ENCODE data around the gene RHBDD2. TPM values are rescaled to one million over a fixed set of nuclear protein-coding genes. Genes with fewer than 3 reads are reported as not detected.
A peak's percentile ranks its signal among the peaks of the same experiment; 100 is the strongest.

The RHBDD2 gene
- total and polyA plus RNA-seq, 9 of the 15 experiments (the other 6 are each of a cell fraction or from before 2014, with no cell fraction given) = 3.3 to 36.7 (median 17.9) TPM

- peaks cover 14% of the 10 kb centered on the region for H4K20me1 ChIP-seq (replicated peaks; ENCODE audit: control insufficient read depth, insufficient read depth, low read length)
- peak overlapping the region; percentile 97; the same call in 1 of the 2 replicates for H3K4me3 ChIP-seq
These were observed 38.1 kb downstream of the RHBDD2 start for GRCh38 chr7:75916685-75917634.

More at GRCh38 chr7:75916685-75917634, 38.1 kb downstream of the RHBDD2 start:
- ATAC-seq = no peak
- Histone ChIP-seq H3K9me1 (ENCODE audit: control insufficient read depth, insufficient read depth, low read length) (peaks cover 8% of the 10 kb centered on the region), H3K4me1 (replicated peaks in 1 of 2; ENCODE audit: control insufficient read depth in 2 of 2, insufficient read depth in 2 of 2, low read length in 2 of 2) (peaks cover 31 to 43% of the 10 kb centered on the region in 2 experiments; a peak in 4 of 5 replicates), H3K79me2 (ENCODE audit: control insufficient read depth, insufficient read depth, low read length) (peaks cover 72% of the 10 kb centered on the region), H3K27me3 (ENCODE audit: control insufficient read depth in 2 of 2, insufficient read depth in 2 of 2, low read length in 2 of 2) (no peaks in the 10 kb centered on the region), H3K36me3 (ENCODE audit: control insufficient read depth, insufficient read depth, low read length) (peaks cover 10% of the 10 kb centered on the region; the same call in 2 of the 3 replicates), H2AFZ (ENCODE audit: low read depth, low read length) (no peak overlapping the region), H3K9me3 (replicated peaks; ENCODE audit: control insufficient read depth, insufficient read depth, low read depth, low read length) (no peaks in the 10 kb centered on the region), H3K9ac (ENCODE audit: insufficient read depth in 1 of 2, low read depth in 2 of 2, low read length in 2 of 2) (no peak overlapping the region), H3K4me2 (ENCODE audit: insufficient read depth, low read length) (no peak overlapping the region; the same call in 1 of the 2 replicates), H3K27ac (ENCODE audit: extremely low read depth, low read depth, low read length) (no peak overlapping the region)
- intact Hi-C loops (cut with micrococcal nuclease) (no loop called here), in situ Hi-C loops (cut with MboI) (no loop called here)
- POLR2A ChIA-PET = interaction anchor here (0.8 to 2.6 kb wide), 10 partner anchors 10 to 103 kb away, joined by 3 to 48 read pairs (median 5); no protein-coding TSS in a partner anchor
- peak; percentile 60 for TF ChIP-seq CEBPB (tag; IDR thresholded peaks at IDR 0.05)
- no peak for TF ChIP-seq MBD1 (CRISPR knock-in tag; IDR thresholded peaks at IDR 0.05)
- no peak for TF ChIP-seq SNAPC5 (CRISPR knock-in tag; IDR thresholded peaks at IDR 0.05)
- CTCF ChIA-PET (ENCODE audit: low intra/inter-chr PET ratio) = no interaction called here
- BruUV-seq (replicated peaks) = no TSS peak
- no peak for FAIRE-seq
- DNase-seq (ENCODE audit: extremely low read depth in 1 of 4, low spot score in 3 of 4) = no peak
- WGBS (ENCODE audit: insufficient coverage, low coverage, missing lambda C conversion rate) = 76% methylated on average over 11 of the region's 11 CpGs

Measured in K562 (cell line).